NOMO-1 (cell line): ENCODE results near the gene GPATCH11.

Experiments
- DNase-seq, 2 experiments: peaks; one replicate each; lab custom pipeline; 2025; ENCODE audit not compliant: unreplicated experiment in 2 of 2; lab: John Stamatoyannopoulos, UW

Gene GPATCH11

GRCh38 chr2:37083873-37084794 lies at the start of gene GPATCH11, which contains the start of gene HEATR5B:
GPATCH11 (plus strand) TSS chr2:37084518; CDS start chr2:37088382, 3,864 bp downstream.
HEATR5B (minus strand) TSS chr2:37084372; CDS start chr2:37083414, 958 bp downstream.
- DNase-seq = peak; percentile 81 to 92

- no peak for DNase-seq
Observed at GRCh38 chr2:37037771-37038170, 46.5 kb upstream of the GPATCH11 start.

GRCh38 chr2:37039580-37039979 lies 44.7 kb upstream of the GPATCH11 start:
- peak; percentile 15 to 60 for DNase-seq

- DNase-seq = peak in 1 of 2 experiments; percentile 24
Observed at GRCh38 chr2:37052600-37053332, 31.6 kb upstream of the GPATCH11 start.

GRCh38 chr2:37059841-37060240 lies 24.5 kb upstream of the GPATCH11 start:
- no peak for DNase-seq

- DNase-seq = no peak
Observed at GRCh38 chr2:37060446-37060845, 23.9 kb upstream of the GPATCH11 start.

GRCh38 chr2:37061013-37061711 lies 23.2 kb upstream of the GPATCH11 start:
- no peak for DNase-seq

- DNase-seq = no peak
Observed at GRCh38 chr2:37061776-37062175, 22.5 kb upstream of the GPATCH11 start.

- no peak for DNase-seq
Observed at GRCh38 chr2:37068686-37069085, 15.6 kb upstream of the GPATCH11 start.

- DNase-seq = no peak
Observed at GRCh38 chr2:37070931-37071330, 13.4 kb upstream of the GPATCH11 start.

- peak in 1 of 2 experiments; percentile 31 for DNase-seq
Observed at GRCh38 chr2:37080266-37080665, 4.1 kb upstream of the GPATCH11 start.

GRCh38 chr2:37080689-37081088 lies 3.6 kb upstream of the GPATCH11 start:
- peak in 1 of 2 experiments; percentile 37 for DNase-seq

GRCh38 chr2:37084797-37085196 lies 479 bp downstream of the GPATCH11 start:
- DNase-seq = no peak

- DNase-seq = peak in 1 of 2 experiments; percentile 54
Observed at GRCh38 chr2:37085731-37086147, 1.4 kb downstream of the GPATCH11 start.

- DNase-seq = peak; percentile 57 to 89
Observed at GRCh38 chr2:37090019-37090477, 5.7 kb downstream of the GPATCH11 start.

GRCh38 chr2:37091873-37092272 lies 7.6 kb downstream of the GPATCH11 start:
- peak in 1 of 2 experiments; percentile 11 for DNase-seq

GRCh38 chr2:37096568-37096967 lies 12.2 kb downstream of the GPATCH11 start:
- DNase-seq = no peak

GRCh38 chr2:37098416-37099118 lies 14.2 kb downstream of the GPATCH11 start:
- no peak for DNase-seq

GRCh38 chr2:37100054-37100453 lies 15.7 kb downstream of the GPATCH11 start:
- no peak for DNase-seq

GRCh38 chr2:37102588-37102987 lies 18.3 kb downstream of the GPATCH11 start:
- DNase-seq = no peak
